GM18508 (cell line): ENCODE measurements around the gene MARVELD1.
"Not testable (repeated sequence)": the region's sequence is repeated elsewhere in the genome, so short reads cannot be mapped to it uniquely, and the experiment has no call there.

Experiments used
- ATAC-seq: cut with Tn5 transposase; IDR thresholded peaks from one replicate; pipeline ENCODE4 v1.9.1; 2021; ENCODE audit warnings: moderate number of reproducible peaks; ENCODE audit not compliant: insufficient read depth, unreplicated experiment

The MARVELD1 gene

DNA sequence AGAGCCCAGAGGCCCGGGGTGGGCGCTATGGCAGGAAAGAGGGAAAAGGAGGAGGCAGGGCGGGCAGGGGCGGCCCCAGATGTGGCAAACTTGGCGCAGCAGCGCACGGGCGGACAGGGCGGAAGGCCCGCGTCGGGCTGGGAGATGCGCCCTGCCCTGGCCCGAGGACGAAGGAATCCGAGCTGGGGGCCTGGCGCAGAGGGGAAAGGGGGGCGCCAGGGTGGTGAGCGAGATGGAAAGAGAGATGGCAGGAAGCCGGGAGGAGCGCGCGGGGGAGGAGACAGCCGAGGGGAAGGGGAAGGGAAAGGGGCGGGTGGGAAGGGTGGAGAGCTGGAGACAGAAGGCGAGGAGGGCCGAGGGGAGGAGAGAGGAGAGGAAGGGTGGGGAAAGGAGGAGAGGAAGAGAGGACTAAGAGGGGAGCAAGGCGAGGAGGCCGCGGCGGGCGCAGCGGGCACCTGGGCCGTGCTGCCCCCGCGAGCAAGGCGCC lies at the start of gene MARVELD1:
MARVELD1 (plus strand) TSS at position 392 of the 487 bp plus-strand sequence. CDS start 147 bp downstream, outside the sequence.
- no peak for ATAC-seq

GRCh38 chr10:97664282-97664850 lies 49.2 kb upstream of the MARVELD1 start:
- ATAC-seq, result no peak

- no peak for ATAC-seq
These were observed 46.5 kb upstream of the MARVELD1 start for GRCh38 chr10:97666992-97667391.

GRCh38 chr10:97667463-97667862 lies 46.1 kb upstream of the MARVELD1 start:
- ATAC-seq, result no peak

DNA sequence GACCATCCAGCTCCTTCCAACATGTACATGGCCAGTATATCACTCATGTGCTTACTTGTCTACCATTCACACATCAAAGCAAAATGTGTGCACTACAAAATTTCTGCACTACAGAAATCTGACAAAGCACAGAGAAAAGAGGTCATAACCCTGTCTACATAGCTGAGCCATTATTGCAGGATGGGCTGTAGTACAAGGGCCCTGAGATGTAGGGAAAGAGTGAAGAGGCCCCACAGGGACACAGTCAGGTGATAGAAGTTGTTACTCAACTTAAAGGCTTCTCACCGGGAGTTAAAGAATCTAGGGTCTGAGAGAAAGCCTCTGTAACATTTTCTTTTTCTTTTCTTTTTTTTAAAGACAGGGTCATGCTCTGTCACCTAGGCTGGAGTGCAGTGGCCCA lies 44.0 kb upstream of the MARVELD1 start:
- no peak for ATAC-seq

- ATAC-seq, result no peak
These were observed 39.6 kb upstream of the MARVELD1 start for GRCh38 chr10:97673736-97674525.

- ATAC-seq, result no peak
These were observed 38.3 kb upstream of the MARVELD1 start for GRCh38 chr10:97675222-97675621.

DNA sequence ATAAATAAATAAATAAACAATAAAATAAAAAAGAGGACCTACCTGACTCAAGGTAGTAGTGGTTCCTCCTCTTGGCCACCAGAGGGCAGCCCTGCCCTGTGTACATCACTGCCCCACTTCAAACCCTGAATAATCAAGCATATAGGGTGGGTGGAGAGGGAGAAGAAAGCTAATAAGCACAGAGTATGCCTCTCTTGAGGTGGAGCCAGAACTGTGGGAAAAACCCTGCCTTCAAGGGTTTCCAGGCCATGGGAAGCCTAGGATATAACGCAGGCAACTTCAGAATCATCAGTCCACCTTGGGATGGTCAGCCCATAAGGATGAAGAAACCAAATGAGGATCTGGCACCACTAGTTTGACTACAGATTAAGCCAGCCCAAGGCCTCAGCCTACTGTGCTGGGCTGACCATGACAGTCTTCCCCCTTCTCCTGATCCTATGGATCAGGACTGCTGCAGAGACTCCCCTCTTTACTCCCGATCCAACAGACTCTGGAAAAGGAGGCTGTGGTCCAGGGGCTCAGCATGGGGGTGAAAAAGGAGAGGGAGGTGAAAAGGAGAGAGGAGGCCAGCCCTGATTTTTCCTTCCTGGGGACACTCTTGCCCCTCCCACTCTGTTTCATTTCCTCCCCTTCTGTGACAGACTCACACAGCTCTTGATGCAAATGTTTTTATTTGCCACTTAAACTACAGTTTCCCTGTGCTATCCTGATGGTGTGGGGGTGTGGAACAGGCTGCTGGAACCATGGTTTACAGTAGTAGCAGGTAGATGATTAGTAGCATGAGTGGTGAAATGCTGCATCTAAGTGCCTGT lies 36.6 kb upstream of the MARVELD1 start:
- ATAC-seq, result no peak

GRCh38 chr10:97679594-97679993 lies 33.9 kb upstream of the MARVELD1 start:
- no peak for ATAC-seq

DNA sequence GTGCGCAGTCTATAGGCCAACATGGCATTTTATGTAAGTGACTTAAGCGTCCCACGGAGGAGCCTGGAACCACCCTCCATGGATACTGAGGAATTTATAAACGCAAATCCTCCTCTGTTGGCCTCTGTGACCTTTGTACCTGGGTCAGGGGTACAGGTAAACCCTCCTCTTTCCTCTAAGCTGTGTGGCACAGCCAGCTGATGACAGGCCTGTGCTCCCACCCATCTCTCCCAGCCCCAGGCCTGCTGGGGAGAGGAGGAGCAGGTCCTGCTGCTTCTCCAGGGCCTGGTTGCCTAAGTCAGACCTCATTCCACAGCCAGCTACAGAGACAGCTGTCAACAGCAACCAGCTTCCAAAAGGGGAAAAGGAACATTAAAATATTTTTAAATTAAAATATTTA lies 31.5 kb upstream of the MARVELD1 start:
- no peak for ATAC-seq

GRCh38 chr10:97683556-97684367 lies 29.8 kb upstream of the MARVELD1 start:
- ATAC-seq, result no peak

- ATAC-seq, result not testable (repeated sequence)
These were observed 29.2 kb upstream of the MARVELD1 start for GRCh38 chr10:97684368-97684713.

GRCh38 chr10:97684866-97685394 lies 28.6 kb upstream of the MARVELD1 start:
- no peak for ATAC-seq

DNA sequence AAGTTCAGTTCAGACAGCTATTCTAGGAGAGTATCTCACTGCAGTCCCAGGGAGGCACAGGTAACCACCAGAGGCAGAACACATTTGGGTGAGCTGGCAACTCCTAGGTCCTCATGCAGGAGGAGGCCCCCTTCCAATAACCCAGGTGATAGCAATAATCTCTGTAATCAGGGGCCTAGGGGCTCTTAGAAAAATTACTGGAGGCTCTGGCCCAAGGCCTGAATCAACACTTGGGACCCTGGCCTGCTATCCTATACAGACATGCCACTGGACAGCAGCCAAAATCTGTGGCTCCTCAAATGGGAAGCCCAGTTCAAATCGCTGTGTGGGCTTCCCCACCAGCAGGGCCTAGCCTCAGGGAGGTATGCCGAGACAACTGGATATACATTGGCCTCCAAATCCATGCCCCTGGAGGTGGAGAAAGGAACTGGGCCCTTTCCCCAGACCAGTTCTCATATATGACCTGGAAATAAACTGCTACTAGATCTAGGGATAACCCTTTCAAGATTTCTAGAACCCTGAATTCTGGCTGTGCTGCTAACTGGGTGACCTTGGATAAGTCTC lies 28.1 kb upstream of the MARVELD1 start:
- ATAC-seq, result no peak

DNA sequence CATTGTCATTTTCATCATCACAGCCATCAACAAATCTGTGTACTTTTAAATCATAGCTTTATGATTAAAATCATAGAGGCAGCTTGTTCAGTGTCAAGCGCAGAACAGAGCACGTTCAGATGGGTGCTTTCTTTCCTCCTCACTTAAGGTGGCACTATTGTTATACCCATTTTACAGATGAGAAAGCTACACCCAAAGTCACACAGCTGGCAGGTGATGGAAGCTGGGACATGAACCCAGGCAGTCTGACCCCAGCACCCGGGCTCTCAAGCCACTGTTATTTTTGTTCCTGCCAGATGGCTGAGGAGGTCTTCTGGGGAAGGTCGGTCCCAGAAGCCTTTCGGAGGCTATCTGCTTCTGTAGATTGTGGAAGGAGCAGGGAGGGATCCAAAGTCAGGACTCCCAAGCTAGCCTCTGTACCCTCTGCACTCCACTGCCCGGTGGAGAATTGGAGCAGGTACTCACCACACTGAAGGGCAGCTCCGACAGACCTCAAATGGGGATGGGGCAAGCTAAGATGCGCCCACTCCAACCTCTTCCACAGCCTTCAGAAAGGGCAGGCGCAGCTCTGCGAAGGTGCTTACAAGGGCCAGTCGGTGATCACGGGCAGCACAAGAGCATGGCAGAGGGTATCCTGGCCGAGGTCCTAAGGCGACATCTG lies 27.1 kb upstream of the MARVELD1 start:
- no peak for ATAC-seq

DNA sequence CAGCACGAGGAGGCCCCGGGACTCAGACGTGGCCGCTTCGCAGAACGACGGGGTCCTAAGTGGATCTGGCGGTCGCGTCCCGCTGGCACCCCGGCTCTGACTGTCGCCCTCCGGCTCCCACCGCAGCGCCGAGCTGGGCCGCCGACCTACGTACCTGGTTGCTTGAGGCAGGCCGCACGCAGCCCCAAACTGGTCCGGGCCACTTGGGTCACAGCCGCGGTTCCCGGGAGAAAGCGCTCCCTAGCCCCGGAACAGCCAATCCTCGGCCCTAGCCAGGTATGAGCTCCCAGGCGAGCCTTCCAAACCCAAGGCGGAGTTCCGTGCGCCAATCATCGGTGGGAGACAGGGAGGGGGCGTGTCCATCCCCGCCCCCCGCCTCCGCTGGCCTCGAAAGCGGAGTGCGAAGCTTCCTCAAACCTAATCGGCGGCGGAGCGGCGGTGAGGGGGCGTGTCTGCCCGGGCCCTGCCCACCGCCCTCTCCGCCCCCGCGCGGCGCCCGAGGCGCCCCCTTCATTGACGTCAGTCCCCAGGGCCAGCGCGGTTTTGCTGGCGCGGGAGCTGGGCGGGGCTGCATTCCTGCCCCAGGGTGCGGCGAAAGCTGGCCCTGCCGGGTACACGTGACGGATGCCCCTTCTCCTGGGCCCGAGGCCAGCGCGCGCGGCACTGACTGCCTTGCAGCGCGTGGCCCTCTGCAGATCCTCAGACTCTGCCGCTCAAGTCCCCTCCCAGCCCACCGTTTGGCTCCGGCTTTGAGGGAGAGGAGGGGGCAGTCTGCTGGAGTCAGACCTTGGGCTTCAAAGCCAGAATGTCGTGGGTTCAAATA lies 26.4 kb upstream of the MARVELD1 start, which contains the start of gene AVPI1:
AVPI1 (minus strand) TSS at position 280 of the 823 bp plus-strand sequence. CDS start 7,336 bp downstream, outside the sequence.
- peak; percentile 81 for ATAC-seq

DNA sequence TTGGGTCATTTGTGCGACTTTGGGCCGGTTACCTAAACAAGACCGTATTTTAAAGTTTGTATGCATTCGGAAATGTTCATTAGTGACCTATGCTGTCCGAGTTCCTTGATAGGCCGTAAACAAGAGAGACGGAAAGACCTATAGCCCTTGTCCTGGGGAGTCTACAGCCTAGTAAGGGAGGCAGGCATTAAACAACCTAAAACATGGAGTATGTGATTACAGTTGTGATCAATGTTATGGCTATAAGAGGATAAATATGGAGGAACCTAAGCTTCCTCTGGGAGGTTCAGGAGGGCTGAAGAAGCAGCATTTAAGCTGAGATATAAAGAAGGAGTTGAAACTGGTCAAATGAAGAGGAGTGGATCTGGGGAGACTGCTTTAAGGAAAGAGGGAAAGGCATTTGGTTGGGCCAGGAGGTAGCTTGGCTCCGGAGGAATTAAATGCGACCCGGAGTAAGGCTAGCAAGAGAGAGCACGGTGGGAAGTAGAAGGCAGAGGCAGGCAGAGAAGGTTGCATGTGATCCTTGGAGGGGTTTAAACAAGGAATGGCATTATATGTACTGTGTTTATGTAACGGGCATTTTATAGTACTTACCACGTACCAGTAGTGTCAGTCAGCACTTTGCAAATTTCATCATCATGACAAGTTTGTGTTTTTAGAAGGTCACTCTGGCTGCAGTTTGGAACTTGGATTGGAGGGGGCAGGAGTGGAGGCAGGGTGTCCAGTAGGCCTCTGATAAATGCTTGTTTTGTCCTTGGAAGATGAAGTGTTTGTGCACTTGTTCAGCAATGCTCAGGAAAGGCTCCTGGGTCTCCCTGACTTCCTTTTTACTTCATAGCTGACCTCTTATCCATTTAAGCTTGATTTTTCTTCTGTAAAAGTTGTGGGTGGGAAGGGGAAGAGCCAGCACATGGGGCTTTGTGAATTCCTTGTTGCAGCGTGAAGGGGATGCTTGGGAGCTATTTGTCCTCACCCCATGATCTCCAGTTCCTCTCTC lies 25.4 kb upstream of the MARVELD1 start:
- no peak for ATAC-seq
